ENCODE data around the gene CRIM1. TPM values are rescaled to one million over a fixed set of nuclear protein-coding genes. Genes with fewer than 3 reads are reported as not detected.

CRIM1 gene
- total and polyA plus RNA-seq, 2 experiments from 2014 or later: 10.5 to 36.4 TPM

DNA sequence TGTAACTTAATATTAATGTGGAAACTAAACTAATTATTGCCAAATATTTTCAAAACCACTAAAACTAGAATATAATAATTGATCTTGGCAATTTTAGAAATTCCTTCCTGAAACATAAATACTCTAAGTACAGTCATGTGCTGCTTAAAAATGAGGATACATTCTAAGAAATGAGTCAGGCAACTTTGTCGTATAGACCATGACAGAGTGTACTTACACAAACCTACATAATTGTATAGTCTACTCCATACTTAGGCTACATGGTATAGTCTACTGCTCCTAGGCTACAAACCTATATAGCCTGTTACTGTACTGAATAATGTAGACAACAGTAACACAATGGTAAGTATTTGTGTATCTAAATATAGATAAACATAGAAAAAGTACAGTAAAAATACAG lies 214.8 kb downstream of the CRIM1 start (continued):
- TF ChIP-seq, protein P1, sequence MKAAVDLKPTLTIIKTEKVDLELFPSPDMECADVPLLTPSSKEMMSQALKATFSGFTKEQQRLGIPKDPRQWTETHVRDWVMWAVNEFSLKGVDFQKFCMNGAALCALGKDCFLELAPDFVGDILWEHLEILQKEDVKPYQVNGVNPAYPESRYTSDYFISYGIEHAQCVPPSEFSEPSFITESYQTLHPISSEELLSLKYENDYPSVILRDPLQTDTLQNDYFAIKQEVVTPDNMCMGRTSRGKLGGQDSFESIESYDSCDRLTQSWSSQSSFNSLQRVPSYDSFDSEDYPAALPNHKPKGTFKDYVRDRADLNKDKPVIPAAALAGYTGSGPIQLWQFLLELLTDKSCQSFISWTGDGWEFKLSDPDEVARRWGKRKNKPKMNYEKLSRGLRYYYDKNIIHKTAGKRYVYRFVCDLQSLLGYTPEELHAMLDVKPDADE (IDR thresholded peaks at IDR 0.05): no peak

DNA sequence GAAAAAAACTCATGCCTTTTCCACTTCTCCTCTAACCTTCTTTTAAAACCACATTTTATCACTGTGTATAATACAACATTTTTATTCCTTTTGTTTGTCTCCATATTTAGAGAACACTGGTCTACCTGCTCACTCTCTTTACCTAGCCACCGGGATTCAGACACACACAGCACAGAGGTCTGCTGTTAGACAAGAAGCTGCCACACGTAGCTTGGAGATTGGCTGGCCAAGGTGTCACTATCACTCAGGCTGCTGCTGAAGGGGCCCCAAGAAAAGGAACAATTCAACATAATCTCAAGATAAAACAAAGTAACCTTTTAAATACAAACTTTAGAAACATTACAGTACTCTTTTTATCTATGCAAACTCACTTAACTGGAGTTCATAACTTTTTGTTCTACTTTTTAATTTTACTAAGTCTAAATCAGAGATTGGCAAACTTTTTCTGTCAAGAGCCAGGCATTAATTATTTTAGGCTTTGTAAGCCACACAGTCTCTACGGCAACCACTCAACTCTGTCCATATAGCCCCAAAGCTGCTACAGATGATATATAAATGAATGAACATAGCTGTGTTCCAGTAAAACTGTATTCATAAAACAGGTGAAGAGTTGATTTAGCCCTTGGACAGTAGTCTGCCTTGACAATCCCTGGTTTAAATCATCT lies 216.6 kb downstream of the CRIM1 start:
- DNase-seq (ENCODE audit: low spot score) (peak; percentile 27), ATAC-seq (peak; percentile 79)
- Mint-ChIP-seq H3K36me3 (ENCODE audit: low read depth) (peaks cover 7% of the 10 kb centered on the region; the same call in 2 of the 3 replicates), H3K27ac (no peak overlapping the region), H3K27me3 (ENCODE audit: insufficient read depth, low read depth, poor library complexity) (no peaks in the 10 kb centered on the region), H3K4me3 (no peak overlapping the region), H3K9me3 (no peaks in the 10 kb centered on the region), H3K4me1 (peaks cover 42% of the 10 kb centered on the region)
- Histone ChIP-seq H4K20me1 (replicated peaks; ENCODE audit: insufficient read depth) (no peaks in the 10 kb centered on the region), H2AFZ (no peak overlapping the region), H3K9me2 (ENCODE audit: insufficient read depth) (no peaks in the 10 kb centered on the region), H3K4me1 (ENCODE audit: insufficient read depth) (peaks cover 44% of the 10 kb centered on the region), H3K4me3 (no peak overlapping the region), H3F3A (replicated peaks; ENCODE audit: low read depth) (no peaks in the 10 kb centered on the region), H3K36me3 (ENCODE audit: insufficient read depth) (peaks cover 10% of the 10 kb centered on the region), H3K4me2 (0 out of 2 replicates have a peak overlapping the region, but pooled peaks have one; percentile 0), H3K27me3 (ENCODE audit: insufficient read depth) (no peaks in the 10 kb centered on the region), H3K27ac (ENCODE audit: low read depth) (peak overlapping the region; percentile 64), H3K79me2 (replicated peaks; ENCODE audit: insufficient read depth) (peaks cover 17% of the 10 kb centered on the region; the same call in 1 of the 2 replicates)
- TF ChIP-seq POLR2AphosphoS5 (IDR thresholded peaks at IDR 0.05; ENCODE audit: low read depth) (no peak), NANOG (IDR thresholded peaks at IDR 0.05; ENCODE audit: borderline replicate concordance) (no peak), EZH2phosphoT487 (IDR thresholded peaks at IDR 0.05; ENCODE audit: unreplicated experiment) (no peak), EZH2 (IDR thresholded peaks at IDR 0.05; ENCODE audit: low read depth, unreplicated experiment) (no peak)
- TF ChIP-seq, protein P2, sequence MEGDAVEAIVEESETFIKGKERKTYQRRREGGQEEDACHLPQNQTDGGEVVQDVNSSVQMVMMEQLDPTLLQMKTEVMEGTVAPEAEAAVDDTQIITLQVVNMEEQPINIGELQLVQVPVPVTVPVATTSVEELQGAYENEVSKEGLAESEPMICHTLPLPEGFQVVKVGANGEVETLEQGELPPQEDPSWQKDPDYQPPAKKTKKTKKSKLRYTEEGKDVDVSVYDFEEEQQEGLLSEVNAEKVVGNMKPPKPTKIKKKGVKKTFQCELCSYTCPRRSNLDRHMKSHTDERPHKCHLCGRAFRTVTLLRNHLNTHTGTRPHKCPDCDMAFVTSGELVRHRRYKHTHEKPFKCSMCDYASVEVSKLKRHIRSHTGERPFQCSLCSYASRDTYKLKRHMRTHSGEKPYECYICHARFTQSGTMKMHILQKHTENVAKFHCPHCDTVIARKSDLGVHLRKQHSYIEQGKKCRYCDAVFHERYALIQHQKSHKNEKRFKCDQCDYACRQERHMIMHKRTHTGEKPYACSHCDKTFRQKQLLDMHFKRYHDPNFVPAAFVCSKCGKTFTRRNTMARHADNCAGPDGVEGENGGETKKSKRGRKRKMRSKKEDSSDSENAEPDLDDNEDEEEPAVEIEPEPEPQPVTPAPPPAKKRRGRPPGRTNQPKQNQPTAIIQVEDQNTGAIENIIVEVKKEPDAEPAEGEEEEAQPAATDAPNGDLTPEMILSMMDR (conservative IDR thresholded peaks at IDR 0.05; ENCODE audit: low read depth in 2 of 2): no peak
- TF ChIP-seq, protein P3, sequence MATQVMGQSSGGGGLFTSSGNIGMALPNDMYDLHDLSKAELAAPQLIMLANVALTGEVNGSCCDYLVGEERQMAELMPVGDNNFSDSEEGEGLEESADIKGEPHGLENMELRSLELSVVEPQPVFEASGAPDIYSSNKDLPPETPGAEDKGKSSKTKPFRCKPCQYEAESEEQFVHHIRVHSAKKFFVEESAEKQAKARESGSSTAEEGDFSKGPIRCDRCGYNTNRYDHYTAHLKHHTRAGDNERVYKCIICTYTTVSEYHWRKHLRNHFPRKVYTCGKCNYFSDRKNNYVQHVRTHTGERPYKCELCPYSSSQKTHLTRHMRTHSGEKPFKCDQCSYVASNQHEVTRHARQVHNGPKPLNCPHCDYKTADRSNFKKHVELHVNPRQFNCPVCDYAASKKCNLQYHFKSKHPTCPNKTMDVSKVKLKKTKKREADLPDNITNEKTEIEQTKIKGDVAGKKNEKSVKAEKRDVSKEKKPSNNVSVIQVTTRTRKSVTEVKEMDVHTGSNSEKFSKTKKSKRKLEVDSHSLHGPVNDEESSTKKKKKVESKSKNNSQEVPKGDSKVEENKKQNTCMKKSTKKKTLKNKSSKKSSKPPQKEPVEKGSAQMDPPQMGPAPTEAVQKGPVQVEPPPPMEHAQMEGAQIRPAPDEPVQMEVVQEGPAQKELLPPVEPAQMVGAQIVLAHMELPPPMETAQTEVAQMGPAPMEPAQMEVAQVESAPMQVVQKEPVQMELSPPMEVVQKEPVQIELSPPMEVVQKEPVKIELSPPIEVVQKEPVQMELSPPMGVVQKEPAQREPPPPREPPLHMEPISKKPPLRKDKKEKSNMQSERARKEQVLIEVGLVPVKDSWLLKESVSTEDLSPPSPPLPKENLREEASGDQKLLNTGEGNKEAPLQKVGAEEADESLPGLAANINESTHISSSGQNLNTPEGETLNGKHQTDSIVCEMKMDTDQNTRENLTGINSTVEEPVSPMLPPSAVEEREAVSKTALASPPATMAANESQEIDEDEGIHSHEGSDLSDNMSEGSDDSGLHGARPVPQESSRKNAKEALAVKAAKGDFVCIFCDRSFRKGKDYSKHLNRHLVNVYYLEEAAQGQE (IDR thresholded peaks at IDR 0.05; ENCODE audit: unreplicated experiment): no peak
